ENCODE measurements around the gene NSG2.
"Not testable (repeated sequence)": the region's sequence is repeated elsewhere in the genome, so short reads cannot be mapped to it uniquely, and the experiment has no call there.

NSG2 gene

GRCh38 chr5:174145821-174146220, 100.3 kb downstream of the NSG2 start (continued):
- no peak for TF ChIP-seq ZNF169 (tag by site-specific recombination; IDR thresholded peaks at IDR 0.05)
- no peak for TF ChIP-seq KLF16 (tag by site-specific recombination; IDR thresholded peaks at IDR 0.05)
- no peak for TF ChIP-seq ZNF138 (tag by site-specific recombination; IDR thresholded peaks at IDR 0.05; ENCODE audit: borderline replicate concordance)
- no peak for TF ChIP-seq ZNF558 (tag by site-specific recombination; IDR thresholded peaks at IDR 0.05)
- TF ChIP-seq ZNF157 (tag by site-specific recombination; IDR thresholded peaks at IDR 0.05), result no peak
- TF ChIP-seq ZNF221 (tag by site-specific recombination; IDR thresholded peaks at IDR 0.05; ENCODE audit: borderline replicate concordance), result no peak
- TF ChIP-seq, protein P1, sequence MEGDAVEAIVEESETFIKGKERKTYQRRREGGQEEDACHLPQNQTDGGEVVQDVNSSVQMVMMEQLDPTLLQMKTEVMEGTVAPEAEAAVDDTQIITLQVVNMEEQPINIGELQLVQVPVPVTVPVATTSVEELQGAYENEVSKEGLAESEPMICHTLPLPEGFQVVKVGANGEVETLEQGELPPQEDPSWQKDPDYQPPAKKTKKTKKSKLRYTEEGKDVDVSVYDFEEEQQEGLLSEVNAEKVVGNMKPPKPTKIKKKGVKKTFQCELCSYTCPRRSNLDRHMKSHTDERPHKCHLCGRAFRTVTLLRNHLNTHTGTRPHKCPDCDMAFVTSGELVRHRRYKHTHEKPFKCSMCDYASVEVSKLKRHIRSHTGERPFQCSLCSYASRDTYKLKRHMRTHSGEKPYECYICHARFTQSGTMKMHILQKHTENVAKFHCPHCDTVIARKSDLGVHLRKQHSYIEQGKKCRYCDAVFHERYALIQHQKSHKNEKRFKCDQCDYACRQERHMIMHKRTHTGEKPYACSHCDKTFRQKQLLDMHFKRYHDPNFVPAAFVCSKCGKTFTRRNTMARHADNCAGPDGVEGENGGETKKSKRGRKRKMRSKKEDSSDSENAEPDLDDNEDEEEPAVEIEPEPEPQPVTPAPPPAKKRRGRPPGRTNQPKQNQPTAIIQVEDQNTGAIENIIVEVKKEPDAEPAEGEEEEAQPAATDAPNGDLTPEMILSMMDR (tag by site-specific recombination; IDR thresholded peaks at IDR 0.05), result no peak
- no peak for TF ChIP-seq ZNF404 (tag by site-specific recombination; IDR thresholded peaks at IDR 0.05)

GRCh38 chr5:174146556-174146955, 101.0 kb downstream of the NSG2 start:
- no peaks in the 10 kb centered on the region for H3K4me1 ChIP-seq (ENCODE audit: control insufficient read depth, insufficient read depth, low read length)
- ChIA-PET CTCF (no interaction called here), POLR2A (no interaction called here)
- TF ChIP-seq ZNF792 (tag by site-specific recombination; IDR thresholded peaks at IDR 0.05), result no peak
- TF ChIP-seq ZNF169 (tag by site-specific recombination; IDR thresholded peaks at IDR 0.05), result no peak
- TF ChIP-seq ZNF26 (tag by site-specific recombination; IDR thresholded peaks at IDR 0.05), result no peak
- TF ChIP-seq ZNF585B (tag by site-specific recombination; IDR thresholded peaks at IDR 0.05), result no peak
- TF ChIP-seq ZNF473 (tag by site-specific recombination; IDR thresholded peaks at IDR 0.05), result no peak
- TF ChIP-seq, protein P2, sequence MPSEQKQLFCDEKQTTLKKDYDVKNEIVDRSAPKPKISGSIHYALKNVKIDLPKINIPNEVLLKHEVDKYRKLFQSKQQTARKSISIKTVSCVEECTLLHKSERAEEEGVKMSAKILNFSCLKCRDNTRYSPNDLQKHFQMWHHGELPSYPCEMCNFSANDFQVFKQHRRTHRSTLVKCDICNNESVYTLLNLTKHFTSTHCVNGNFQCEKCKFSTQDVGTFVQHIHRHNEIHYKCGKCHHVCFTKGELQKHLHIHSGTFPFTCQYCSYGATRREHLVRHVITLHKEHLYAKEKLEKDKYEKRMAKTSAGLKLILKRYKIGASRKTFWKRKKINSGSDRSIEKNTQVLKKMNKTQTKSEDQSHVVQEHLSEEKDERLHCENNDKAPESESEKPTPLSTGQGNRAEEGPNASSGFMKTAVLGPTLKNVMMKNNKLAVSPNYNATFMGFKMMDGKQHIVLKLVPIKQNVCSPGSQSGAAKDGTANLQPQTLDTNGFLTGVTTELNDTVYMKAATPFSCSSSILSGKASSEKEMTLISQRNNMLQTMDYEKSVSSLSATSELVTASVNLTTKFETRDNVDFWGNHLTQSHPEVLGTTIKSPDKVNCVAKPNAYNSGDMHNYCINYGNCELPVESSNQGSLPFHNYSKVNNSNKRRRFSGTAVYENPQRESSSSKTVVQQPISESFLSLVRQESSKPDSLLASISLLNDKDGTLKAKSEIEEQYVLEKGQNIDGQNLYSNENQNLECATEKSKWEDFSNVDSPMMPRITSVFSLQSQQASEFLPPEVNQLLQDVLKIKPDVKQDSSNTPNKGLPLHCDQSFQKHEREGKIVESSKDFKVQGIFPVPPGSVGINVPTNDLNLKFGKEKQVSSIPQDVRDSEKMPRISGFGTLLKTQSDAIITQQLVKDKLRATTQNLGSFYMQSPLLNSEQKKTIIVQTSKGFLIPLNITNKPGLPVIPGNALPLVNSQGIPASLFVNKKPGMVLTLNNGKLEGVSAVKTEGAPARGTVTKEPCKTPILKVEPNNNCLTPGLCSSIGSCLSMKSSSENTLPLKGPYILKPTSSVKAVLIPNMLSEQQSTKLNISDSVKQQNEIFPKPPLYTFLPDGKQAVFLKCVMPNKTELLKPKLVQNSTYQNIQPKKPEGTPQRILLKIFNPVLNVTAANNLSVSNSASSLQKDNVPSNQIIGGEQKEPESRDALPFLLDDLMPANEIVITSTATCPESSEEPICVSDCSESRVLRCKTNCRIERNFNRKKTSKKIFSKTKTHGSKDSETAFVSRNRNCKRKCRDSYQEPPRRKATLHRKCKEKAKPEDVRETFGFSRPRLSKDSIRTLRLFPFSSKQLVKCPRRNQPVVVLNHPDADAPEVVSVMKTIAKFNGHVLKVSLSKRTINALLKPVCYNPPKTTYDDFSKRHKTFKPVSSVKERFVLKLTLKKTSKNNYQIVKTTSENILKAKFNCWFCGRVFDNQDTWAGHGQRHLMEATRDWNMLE (tag by site-specific recombination; conservative IDR thresholded peaks at IDR 0.05; ENCODE audit: low read depth), result no peak
- no peak for TF ChIP-seq ZNF629 (tag by site-specific recombination; IDR thresholded peaks at IDR 0.05)
- no peak for TF ChIP-seq WT1 (tag by site-specific recombination; IDR thresholded peaks at IDR 0.05)
- no peak for TF ChIP-seq KLF16 (tag by site-specific recombination; IDR thresholded peaks at IDR 0.05)
- no peak for TF ChIP-seq KLF1 (tag by site-specific recombination; IDR thresholded peaks at IDR 0.05)
- TF ChIP-seq ZSCAN30 (tag by site-specific recombination; IDR thresholded peaks at IDR 0.05), result no peak
- TF ChIP-seq ZFP69B (tag by site-specific recombination; IDR thresholded peaks at IDR 0.05), result no peak
- TF ChIP-seq SP2 (tag by site-specific recombination; IDR thresholded peaks at IDR 0.05), result no peak
- TF ChIP-seq ZNF133 (tag by site-specific recombination; IDR thresholded peaks at IDR 0.05), result no peak
- no peak overlapping the region for H3K27ac ChIP-seq (ENCODE audit: extremely low read depth, low read depth, low read length)
- no peaks in the 10 kb centered on the region for H3K36me3 ChIP-seq (ENCODE audit: control insufficient read depth in 2 of 2, insufficient read depth in 1 of 2, low read length in 2 of 2)
- H3K4me3 ChIP-seq (ENCODE audit: low read depth, low read length), result no peak overlapping the region
- no peaks in the 10 kb centered on the region for H3K9me3 ChIP-seq (ENCODE audit: control insufficient read depth, insufficient read depth, low read depth, low read length)

DNA sequence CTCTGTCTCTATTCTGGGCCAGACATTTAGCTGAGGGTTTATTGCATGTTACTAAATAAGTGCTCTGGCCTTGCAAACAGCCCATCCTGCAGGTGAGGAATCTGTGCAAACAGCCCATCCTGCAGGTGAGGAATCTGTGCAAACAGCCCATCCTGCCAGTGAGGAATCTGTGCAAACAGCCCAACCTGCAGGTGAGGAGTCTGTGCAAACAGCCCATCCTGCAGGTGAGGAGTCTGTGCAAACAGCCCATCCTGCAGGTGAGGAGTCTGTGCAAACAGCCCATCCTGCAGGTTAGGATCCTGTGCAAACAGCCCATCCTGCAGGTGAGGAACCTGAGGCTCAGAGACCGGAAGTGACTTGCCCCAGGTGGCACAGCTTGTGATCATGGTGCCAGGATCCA, 101.5 kb downstream of the NSG2 start:
- POLR2A ChIA-PET; H3K4me1 ChIP-seq (ENCODE audit: control insufficient read depth, insufficient read depth, low read length); H3K27ac ChIP-seq (ENCODE audit: extremely low read depth, low read depth, low read length); H3K36me3 ChIP-seq (ENCODE audit: control insufficient read depth in 2 of 2, insufficient read depth in 1 of 2, low read length in 2 of 2); CTCF ChIA-PET; H3K4me3 ChIP-seq (ENCODE audit: low read depth, low read length); H3K9me3 ChIP-seq (ENCODE audit: control insufficient read depth, insufficient read depth, low read depth, low read length): not testable (repeated sequence)

Measured in HEK293 (cell line).